Tibial nerve (tissue), 4 donors: ENCODE results near the gene C14orf119. TPM values are rescaled to one million over a fixed set of nuclear protein-coding genes. Genes with fewer than 3 reads are reported as not detected.

Experiments used
- DNase-seq, 2 donors: peaks; one replicate each; pipeline ENCODE4 v3.0.0-alpha.2; 2019; ENCODE audit warnings: low spot score in 2 of 2
- H3K27ac ChIP-seq, 4 donors: fragments of 200-600 bp; sonication (generic) in 3 of 4; one replicate each; pipeline ENCODE4 v1.5.1; 2017 to 2019; ENCODE audit warnings: mild to moderate bottlenecking in 1 of 4
- H3K27me3 ChIP-seq, 2 donors: fragments of 200-600 bp; sonication (generic) in 1 of 2; one replicate each; pipeline versions ENCODE4 v1.5.1 to v1.6.0; 2017 to 2019
- H3K36me3 ChIP-seq, 3 donors: fragments of 200-600 bp; sonication (generic); one replicate each; pipeline ENCODE4 v1.5.1; 2018 to 2019
- H3K4me1 ChIP-seq, 4 donors: fragments of 200-600 bp; sonication (generic) in 3 of 4; one replicate each; pipeline ENCODE4 v1.5.1; 2017 to 2019
- H3K4me3 ChIP-seq, 4 donors: fragments of 200-600 bp; sonication (generic) in 3 of 4; one replicate each; pipeline ENCODE4 v1.5.1; 2017 to 2019; ENCODE audit warnings: mild to moderate bottlenecking in 1 of 4, moderate library complexity in 1 of 4
- H3K9me3 ChIP-seq, 4 donors: fragments of 200-600 bp; sonication (generic) in 3 of 4; one replicate each; pipeline ENCODE4 v1.5.1; 2017 to 2019
- EP300 ChIP-seq, 2 donors: sonication (generic); formaldehyde crosslinking; IDR thresholded peaks; one replicate each; pipeline ENCODE4 v1.6.1; 2017; ENCODE audit warnings: antibody characterized with exemption in 2 of 2, mild to moderate bottlenecking in 1 of 2
- POLR2A ChIP-seq, 2 donors: fragments of 450-650 bp; IDR thresholded peaks; one replicate each; pipeline ENCODE4 v1.6.1; 2017; ENCODE audit warnings: antibody characterized with exemption in 2 of 2, mild to moderate bottlenecking in 2 of 2, moderate library complexity in 2 of 2
- WGBS, 2 donors: methylation state at CpG; one replicate each; pipeline ENCODE4 v1.1.5; 2018; 5-methylcytosine and 5-hydroxymethylcytosine counted together
- total RNA-seq, 4 donors: library from RNA; depleted of rRNA; stranded (reverse); fragments of >200 nt; gene quantifications; one replicate each; pipeline ENCODE4 v1.1.0, GENCODE V29; 2016
- TF ChIP-seq, protein P1 (sequence below), 5 experiments: fragments of 200-600 bp in 3 of 5; fragments of 450-650 bp in 2 of 5; sonication (generic) in 3 of 5; IDR thresholded peaks; one replicate each; pipeline ENCODE4 v1.5.1; 2016 to 2019; ENCODE audit warnings: antibody characterized with exemption in 5 of 5, mild to moderate bottlenecking in 3 of 5, moderate library complexity in 2 of 5

C14orf119 gene
- total RNA-seq, 4 donors from 2014 or later, result 15.5 to 35.1 (median 21.7) TPM

DNA sequence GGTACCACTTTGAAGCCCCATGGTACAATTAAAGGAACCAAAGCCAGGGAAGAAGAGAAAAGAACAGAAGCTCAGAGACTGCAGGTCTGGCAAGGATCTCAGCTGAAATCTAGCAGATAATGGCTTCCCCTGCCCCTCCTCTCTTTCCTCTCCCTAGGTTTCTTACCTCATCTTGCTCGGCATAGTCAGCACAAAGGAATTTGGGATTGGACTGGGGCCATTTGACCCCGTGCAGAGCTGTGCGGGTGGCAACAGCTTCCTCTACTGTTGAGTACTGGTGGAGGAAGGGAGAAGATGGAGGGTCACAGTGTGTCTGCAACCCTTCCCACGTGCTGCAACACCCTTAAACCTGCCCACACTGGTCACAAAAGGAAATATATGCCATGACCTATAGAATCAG, 33.3 kb upstream of the C14orf119 start:
- DNase-seq, result peak in 1 of 2 donors; percentile 73
- peaks cover 5 to 85% (median 32%) of the 10 kb centered on the region in 3 donors for H3K36me3 ChIP-seq

DNA sequence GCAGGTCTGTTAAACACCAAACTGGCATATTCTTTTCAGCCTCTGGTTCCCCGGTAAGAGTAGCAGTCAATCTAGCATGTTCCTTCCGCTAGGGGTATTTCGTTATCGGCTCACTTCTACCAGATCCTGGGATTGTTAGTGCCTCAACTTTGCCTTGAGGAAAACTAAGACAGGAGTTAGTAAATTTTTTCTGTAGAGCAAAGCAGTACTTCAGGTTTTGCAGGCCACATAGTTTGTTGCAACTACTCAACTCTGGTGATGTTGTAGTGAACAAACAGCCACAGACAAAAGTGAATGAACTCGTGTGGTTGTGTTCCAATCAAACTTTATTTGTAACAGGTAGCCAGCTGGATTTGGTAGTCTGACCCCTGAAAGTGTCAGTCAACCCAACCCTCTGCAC, 31.7 kb upstream of the C14orf119 start:
- Histone ChIP-seq H3K4me1 (peaks cover 0 to 20% (median 5%) of the 10 kb centered on the region in 4 donors), H3K36me3 (peaks cover 5 to 100% (median 44%) of the 10 kb centered on the region in 3 donors), H3K4me3 (no peak overlapping the region), H3K27ac (no peak overlapping the region), H3K9me3 (no peaks in the 10 kb centered on the region), H3K27me3 (no peaks in the 10 kb centered on the region)
- 89 to 91% methylated on average over 5 of the region's 5 CpGs for WGBS, 2 donors
- no peak for DNase-seq
- TF ChIP-seq, protein P1, sequence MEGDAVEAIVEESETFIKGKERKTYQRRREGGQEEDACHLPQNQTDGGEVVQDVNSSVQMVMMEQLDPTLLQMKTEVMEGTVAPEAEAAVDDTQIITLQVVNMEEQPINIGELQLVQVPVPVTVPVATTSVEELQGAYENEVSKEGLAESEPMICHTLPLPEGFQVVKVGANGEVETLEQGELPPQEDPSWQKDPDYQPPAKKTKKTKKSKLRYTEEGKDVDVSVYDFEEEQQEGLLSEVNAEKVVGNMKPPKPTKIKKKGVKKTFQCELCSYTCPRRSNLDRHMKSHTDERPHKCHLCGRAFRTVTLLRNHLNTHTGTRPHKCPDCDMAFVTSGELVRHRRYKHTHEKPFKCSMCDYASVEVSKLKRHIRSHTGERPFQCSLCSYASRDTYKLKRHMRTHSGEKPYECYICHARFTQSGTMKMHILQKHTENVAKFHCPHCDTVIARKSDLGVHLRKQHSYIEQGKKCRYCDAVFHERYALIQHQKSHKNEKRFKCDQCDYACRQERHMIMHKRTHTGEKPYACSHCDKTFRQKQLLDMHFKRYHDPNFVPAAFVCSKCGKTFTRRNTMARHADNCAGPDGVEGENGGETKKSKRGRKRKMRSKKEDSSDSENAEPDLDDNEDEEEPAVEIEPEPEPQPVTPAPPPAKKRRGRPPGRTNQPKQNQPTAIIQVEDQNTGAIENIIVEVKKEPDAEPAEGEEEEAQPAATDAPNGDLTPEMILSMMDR (IDR thresholded peaks at IDR 0.05), result no peak
- TF ChIP-seq POLR2A (IDR thresholded peaks at IDR 0.05), result no peak
- TF ChIP-seq EP300 (IDR thresholded peaks at IDR 0.05), result no peak

More for the DNA sequence above, 33.3 kb upstream of the C14orf119 start:
- WGBS, 2 donors, result 21% methylated on average over 4 of the region's 4 CpGs
- TF ChIP-seq POLR2A (IDR thresholded peaks at IDR 0.05), result no peak
- peak in 1 of 2 donors; percentile 68 for TF ChIP-seq EP300 (IDR thresholded peaks at IDR 0.05)
- TF ChIP-seq, protein P1 (IDR thresholded peaks at IDR 0.05), result no peak
- no peak overlapping the region for H3K4me3 ChIP-seq
- H3K9me3 ChIP-seq, result no peaks in the 10 kb centered on the region
- H3K4me1 ChIP-seq, result peaks cover 0 to 23% (median 3%) of the 10 kb centered on the region in 4 donors
- no peaks in the 10 kb centered on the region for H3K27me3 ChIP-seq
- H3K27ac ChIP-seq, result peak overlapping the region in 2 of 4 donors; percentile 54 to 61

DNA sequence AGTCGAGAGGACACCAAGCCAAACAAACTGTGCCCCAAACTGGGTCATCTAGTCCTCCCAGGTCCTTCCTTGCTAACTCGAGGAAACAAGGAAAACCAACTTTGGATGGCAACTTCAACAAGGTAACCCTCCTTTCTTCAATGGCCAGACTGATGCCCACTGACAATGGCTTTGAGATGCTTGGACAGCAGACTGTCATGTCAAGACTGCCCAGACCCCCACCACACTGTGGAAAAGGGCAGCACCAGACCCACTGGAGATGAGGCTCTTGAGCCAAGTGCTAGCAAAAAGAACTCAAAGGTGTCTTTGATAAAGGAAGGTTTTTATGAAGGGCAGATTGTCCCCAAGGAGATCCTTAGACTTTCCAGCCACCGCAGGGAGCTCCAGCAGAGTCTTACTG, 28.9 kb upstream of the C14orf119 start:
- Histone ChIP-seq H3K36me3 (peaks cover 5 to 77% (median 29%) of the 10 kb centered on the region in 3 donors), H3K27ac (no peak overlapping the region), H3K27me3 (no peaks in the 10 kb centered on the region)

DNA sequence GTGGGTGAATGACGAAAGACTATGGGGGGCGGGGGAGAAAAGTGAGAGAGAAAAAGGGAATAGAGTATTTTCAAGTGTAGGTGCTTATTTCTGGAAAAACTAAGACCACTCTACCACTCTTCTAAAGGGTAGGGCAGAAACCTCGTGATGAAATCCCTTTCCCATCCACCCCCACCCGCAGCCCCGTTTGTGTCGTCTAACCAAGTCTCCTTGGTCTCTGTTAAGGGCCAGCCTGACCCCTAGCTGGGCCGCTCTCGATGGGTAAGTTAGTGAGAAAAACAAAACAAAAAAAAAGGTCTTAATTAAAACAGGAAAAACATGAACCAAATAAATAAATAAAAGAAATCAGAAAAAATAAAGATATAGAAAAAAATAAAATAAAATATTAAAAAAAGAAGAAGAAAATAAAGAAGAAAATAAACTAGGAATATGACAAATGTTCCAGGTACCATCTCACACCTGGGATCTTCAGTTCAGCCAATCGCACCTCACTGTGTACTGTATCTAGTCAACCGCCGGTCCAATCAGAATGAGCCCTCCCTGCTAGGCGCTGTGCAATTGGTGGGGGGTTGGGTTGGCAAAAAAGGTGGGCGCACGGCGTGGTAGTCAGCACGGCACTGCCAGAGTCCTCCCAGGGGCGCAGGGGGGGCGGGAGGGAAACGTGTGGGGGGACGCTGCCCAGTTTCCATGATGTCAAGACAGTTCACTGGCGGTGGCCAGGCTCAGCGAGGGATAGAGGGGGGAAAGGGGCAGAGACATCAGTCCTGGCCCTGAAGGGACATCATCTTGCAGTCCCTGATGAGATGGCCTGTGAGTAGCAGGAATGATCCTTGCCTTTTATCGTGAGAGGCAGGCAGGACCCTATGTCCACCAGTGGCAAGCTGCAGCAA, 28.2 kb upstream of the C14orf119 start:
- Histone ChIP-seq H3K9me3 (no peaks in the 10 kb centered on the region), H3K27me3 (no peaks in the 10 kb centered on the region), H3K27ac (no peak overlapping the region), H3K4me3 (no peak overlapping the region), H3K36me3 (peaks cover 5 to 70% (median 29%) of the 10 kb centered on the region in 3 donors), H3K4me1 (peaks cover 0 to 49% (median 21%) of the 10 kb centered on the region in 4 donors)
- TF ChIP-seq EP300 (IDR thresholded peaks at IDR 0.05) (no peak), POLR2A (IDR thresholded peaks at IDR 0.05) (no peak)
- TF ChIP-seq, protein P1 (IDR thresholded peaks at IDR 0.05), result no peak
- 86 to 87% methylated on average over 23 of the region's 23 CpGs for WGBS, 2 donors
- no peak for DNase-seq

More for the DNA sequence above, 28.9 kb upstream of the C14orf119 start:
- H3K4me3 ChIP-seq, result no peak overlapping the region
- 72 to 82% methylated on average over 3 of the region's 3 CpGs for WGBS, 2 donors
- DNase-seq, result no peak
- H3K4me1 ChIP-seq, result peaks cover 0 to 45% (median 16%) of the 10 kb centered on the region in 4 donors
- TF ChIP-seq EP300 (IDR thresholded peaks at IDR 0.05) (no peak), POLR2A (IDR thresholded peaks at IDR 0.05) (no peak)
- TF ChIP-seq, protein P1 (IDR thresholded peaks at IDR 0.05), result no peak
- H3K9me3 ChIP-seq, result no peaks in the 10 kb centered on the region
